22Rv1 (cell line): ENCODE results near the gene CRY1.
"Not testable (repeated sequence)": the region's sequence is repeated elsewhere in the genome, so short reads cannot be mapped to it uniquely, and the experiment has no call there.

ENCODE experiments used
- H3K27ac ChIP-seq: fragments of 450-650 bp; 2 replicates; pipeline ENCODE4 v1.5.1; 2017
- CTCF ChIP-seq: fragments of 450-650 bp; IDR thresholded peaks from 2 replicates; pipeline ENCODE4 v1.5.1; 2017; ENCODE audit warnings: mild to moderate bottlenecking
- ZFX ChIP-seq: fragments of 450-650 bp; IDR thresholded peaks from 2 replicates; pipeline ENCODE4 v1.6.1; 2017; ENCODE audit warnings: antibody characterized with exemption, borderline replicate concordance

CRY1 gene

GRCh38 chr12:107119091-107119490 lies 25.7 kb upstream of the CRY1 start:
- TF ChIP-seq ZFX (no peak), CTCF (no peak)
- no peak overlapping the region for H3K27ac ChIP-seq

GRCh38 chr12:107118624-107119023 lies 25.3 kb upstream of the CRY1 start:
- H3K27ac ChIP-seq: no peak overlapping the region
- TF ChIP-seq CTCF: no peak
- no peak for TF ChIP-seq ZFX

GRCh38 chr12:107115119-107115518 lies 21.8 kb upstream of the CRY1 start:
- no peak for TF ChIP-seq ZFX
- TF ChIP-seq CTCF: no peak
- no peak overlapping the region for H3K27ac ChIP-seq

DNA sequence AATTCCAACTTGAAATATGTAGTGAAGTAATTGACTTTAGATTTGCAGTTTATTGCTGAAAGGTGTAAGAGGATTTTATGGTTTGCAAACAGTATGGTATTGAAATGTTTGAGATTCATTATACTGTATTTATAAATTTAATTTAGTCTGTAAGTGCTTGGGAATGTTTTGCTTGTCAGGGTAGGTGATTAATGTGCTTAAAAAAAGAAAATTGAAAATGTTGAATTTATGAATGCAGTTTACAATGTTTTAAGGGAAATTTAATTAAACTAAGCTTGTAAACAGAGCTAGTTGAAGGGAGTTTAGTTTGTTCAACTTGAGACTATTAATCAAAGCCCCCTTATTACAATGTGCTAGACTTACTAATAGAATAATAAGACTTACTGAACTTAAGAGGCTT lies 18.0 kb upstream of the CRY1 start:
- TF ChIP-seq CTCF: no peak
- TF ChIP-seq ZFX: no peak

GRCh38 chr12:107109726-107110719 lies 16.7 kb upstream of the CRY1 start:
- TF ChIP-seq CTCF: no peak
- no peak for TF ChIP-seq ZFX
- no peak overlapping the region for H3K27ac ChIP-seq

More for the DNA sequence above, 18.0 kb upstream of the CRY1 start:
- no peak overlapping the region for H3K27ac ChIP-seq

GRCh38 chr12:107108995-107109508 lies 15.7 kb upstream of the CRY1 start:
- no peak overlapping the region for H3K27ac ChIP-seq
- TF ChIP-seq ZFX: no peak
- TF ChIP-seq CTCF: no peak

GRCh38 chr12:107108366-107108765 lies 15.0 kb upstream of the CRY1 start:
- H3K27ac ChIP-seq: not testable (repeated sequence)
